K562 (cell line): ENCODE results near the gene CENPA. TPM values are rescaled to one million over a fixed set of nuclear protein-coding genes. Genes with fewer than 3 reads are reported as not detected.

Source experiments
- BCL6 ChIP-seq: fragments of 250-450 bp; sonication (Bioruptor Pico); IDR thresholded peaks from 2 replicates; pipeline ENCODE4 v1.4.0; 2020
- CEBPG ChIP-seq, 3 experiments: fragments of 200-800 bp in 1 of 3; sonication (Bioruptor generic) in 1 of 3; sonication (generic) in 1 of 3; formaldehyde crosslinking in 1 of 3; IDR thresholded peaks in 2 of 3; conservative IDR thresholded peaks in 1 of 3; 2 replicates each; pipeline versions ENCODE4 v1.6.1 to v1.8.0; 2016 to 2022; ENCODE audit warnings: missing compliant biosample characterization in 2 of 3, missing genetic modification characterization in 2 of 3, mild to moderate bottlenecking in 1 of 3, missing genetic modification reagents in 1 of 3
- CREBBP ChIP-seq: IDR thresholded peaks from one replicate; pipeline ENCODE4 v1.6.1; 2012; ENCODE audit warnings: low read depth, mild to moderate bottlenecking, control low read depth, inconsistent platforms, low read length
- E2F4 ChIP-seq: sonication (generic); formaldehyde crosslinking; IDR thresholded peaks from 2 replicates; pipeline ENCODE4 v1.8.0; 2022; ENCODE audit warnings: mild to moderate bottlenecking, low read depth, missing genetic modification reagents
- EP300 ChIP-seq: IDR thresholded peaks from 2 replicates; pipeline ENCODE4 v1.6.1; 2012; ENCODE audit warnings: low read length, improper control_type of control experiment
- ESRRB ChIP-seq: fragments of 250-450 bp; sonication (Bioruptor Pico); IDR thresholded peaks from 2 replicates; pipeline ENCODE4 v1.5.0; 2020; ENCODE audit warnings: mild to moderate bottlenecking, moderate library complexity, borderline replicate concordance
- FOS ChIP-seq: IDR thresholded peaks from 3 replicates; pipeline ENCODE4 v1.6.1; 2011; ENCODE audit not compliant: insufficient read length; ENCODE audit errors: extremely low read depth
- IRF1 ChIP-seq: sonication (generic); formaldehyde crosslinking; IDR thresholded peaks from 2 replicates; pipeline ENCODE4 v1.8.0; 2022; ENCODE audit warnings: missing genetic modification reagents, mild to moderate bottlenecking, borderline replicate concordance
- LCOR ChIP-seq: sonication (generic); formaldehyde crosslinking; IDR thresholded peaks from 2 replicates; pipeline ENCODE4 v1.8.0; 2022; ENCODE audit warnings: mild to moderate bottlenecking, missing genetic modification reagents
- MNT ChIP-seq, 2 experiments: fragments of 450-650 bp; conservative IDR thresholded peaks; 2 replicates each; pipeline ENCODE4 v1.6.1; 2017; ENCODE audit warnings: mild to moderate bottlenecking in 2 of 2, moderate library complexity in 2 of 2
- RBM17 ChIP-seq: fragments of 200-400 bp; formaldehyde crosslinking; IDR thresholded peaks from 2 replicates; pipeline ENCODE4 v1.6.1; 2017; ENCODE audit warnings: low read depth, mild to moderate bottlenecking, low read length, borderline replicate concordance
- SMAD4 ChIP-seq: fragments of 250-450 bp; sonication (Bioruptor Pico); conservative IDR thresholded peaks from 2 replicates; pipeline ENCODE4 v1.8.0; 2021; ENCODE audit warnings: inconsistent platforms, mild to moderate bottlenecking, moderate library complexity
- TCF7L2 ChIP-seq: fragments of 150-350 bp; IDR thresholded peaks from 2 replicates; pipeline ENCODE4 v1.6.1; 2016; ENCODE audit warnings: low read depth, mild to moderate bottlenecking, low read length, moderate library complexity
- TRIM24 ChIP-seq, 2 experiments: fragments of 450-650 bp; IDR thresholded peaks; 2 replicates each; pipeline ENCODE4 v1.6.1; 2016
- ZNF121 ChIP-seq: sonication (generic); formaldehyde crosslinking; conservative IDR thresholded peaks from 2 replicates; pipeline ENCODE4 v1.8.0; 2022; ENCODE audit warnings: missing genetic modification reagents
- ZNF316 ChIP-seq: fragments of 450-650 bp; IDR thresholded peaks from 2 replicates; pipeline ENCODE4 v1.6.1; 2016
- ZNF609 ChIP-seq: sonication (generic); formaldehyde crosslinking; IDR thresholded peaks from 2 replicates; pipeline ENCODE4 v1.8.1; 2023; ENCODE audit warnings: missing genetic modification reagents, mild to moderate bottlenecking, borderline replicate concordance
- polyA plus RNA-seq, 8 experiments: library from polyadenylated mRNA; depleted of rRNA in 4 of 8; stranded (reverse) in 5 of 8; unstranded in 3 of 8; fragments of >200 nt; fragmentation: Nextera tagmentation in 2 of 8; fragmentation: Illumina TruSeq in 1 of 8; extraction: Ambion mirVana in 2 of 8; extraction: Trizol in 1 of 8; gene quantifications; 2 replicates each; pipeline versions ENCODE4 v1.2.1 to v1.2.3, GENCODE V29; 2011 to 2014; ENCODE audit warnings: inconsistent platforms in 1 of 8, missing spikeins in 1 of 8
- total RNA-seq, 7 experiments: library from RNA; depleted of rRNA in 6 of 7; stranded (reverse); fragments of >200 nt in 6 of 7; fragmentation: Illumina TruSeq in 2 of 7; extraction: Trizol in 2 of 7; gene quantifications; 2 replicates each; pipeline versions ENCODE4 v1.2.1 to v1.2.3, GENCODE V29; 2011 to 2021; ENCODE audit warnings: low replicate concordance in 1 of 7

The CENPA gene
- total and polyA plus RNA-seq, 9 of the 15 experiments (the other 6 are each of a cell fraction or from before 2014, with no cell fraction given), result 11.3 to 61.7 (median 44.7) TPM

GRCh38 chr2:26757873-26758789 is 27.7 kb upstream of the CENPA start (continued):
- TF ChIP-seq ESRRB (CRISPR knock-in tag), result no peak
- no peak for TF ChIP-seq ZNF121 (CRISPR knock-in tag)
- TF ChIP-seq CEBPG (CRISPR knock-in tag; IDR thresholded peaks at IDR 0.05), result peak; percentile 98
- peak; percentile 74 to 95 for TF ChIP-seq CEBPG (tag; conservative IDR thresholded peaks at IDR 0.05 in 1 of 2, IDR thresholded peaks at IDR 0.05 in 1 of 2)
- TF ChIP-seq CREBBP, result no peak
- TF ChIP-seq ZNF316, result peak; percentile 42; the same call in 1 of the 2 replicates
- TF ChIP-seq FOS, result peak; percentile 4
- TF ChIP-seq TRIM24 (IDR thresholded peaks at IDR 0.05), result peak; percentile 90 to 94
- no peak for TF ChIP-seq RBM17
- TF ChIP-seq MNT (conservative IDR thresholded peaks at IDR 0.05), result peak in 1 of 2 experiments; percentile 50; a peak in 2 of 4 replicates
- no peak for TF ChIP-seq TCF7L2
- TF ChIP-seq IRF1 (CRISPR knock-in tag), result no peak
- peak; percentile 91 for TF ChIP-seq EP300
- TF ChIP-seq BCL6 (CRISPR knock-in tag), result peak; percentile 6; the same call in 1 of the 2 replicates
- TF ChIP-seq E2F4 (CRISPR knock-in tag), result no peak
- no peak for TF ChIP-seq ZNF609 (CRISPR knock-in tag)
- peak; percentile 93 for TF ChIP-seq LCOR (CRISPR knock-in tag)
- TF ChIP-seq SMAD4, result peak; percentile 88
